Measurements from ENCODE around the gene C11orf24.
"Not testable (repeated sequence)": the region's sequence is repeated elsewhere in the genome, so short reads cannot be mapped to it uniquely, and the experiment has no call there.

C11orf24 gene

DNA sequence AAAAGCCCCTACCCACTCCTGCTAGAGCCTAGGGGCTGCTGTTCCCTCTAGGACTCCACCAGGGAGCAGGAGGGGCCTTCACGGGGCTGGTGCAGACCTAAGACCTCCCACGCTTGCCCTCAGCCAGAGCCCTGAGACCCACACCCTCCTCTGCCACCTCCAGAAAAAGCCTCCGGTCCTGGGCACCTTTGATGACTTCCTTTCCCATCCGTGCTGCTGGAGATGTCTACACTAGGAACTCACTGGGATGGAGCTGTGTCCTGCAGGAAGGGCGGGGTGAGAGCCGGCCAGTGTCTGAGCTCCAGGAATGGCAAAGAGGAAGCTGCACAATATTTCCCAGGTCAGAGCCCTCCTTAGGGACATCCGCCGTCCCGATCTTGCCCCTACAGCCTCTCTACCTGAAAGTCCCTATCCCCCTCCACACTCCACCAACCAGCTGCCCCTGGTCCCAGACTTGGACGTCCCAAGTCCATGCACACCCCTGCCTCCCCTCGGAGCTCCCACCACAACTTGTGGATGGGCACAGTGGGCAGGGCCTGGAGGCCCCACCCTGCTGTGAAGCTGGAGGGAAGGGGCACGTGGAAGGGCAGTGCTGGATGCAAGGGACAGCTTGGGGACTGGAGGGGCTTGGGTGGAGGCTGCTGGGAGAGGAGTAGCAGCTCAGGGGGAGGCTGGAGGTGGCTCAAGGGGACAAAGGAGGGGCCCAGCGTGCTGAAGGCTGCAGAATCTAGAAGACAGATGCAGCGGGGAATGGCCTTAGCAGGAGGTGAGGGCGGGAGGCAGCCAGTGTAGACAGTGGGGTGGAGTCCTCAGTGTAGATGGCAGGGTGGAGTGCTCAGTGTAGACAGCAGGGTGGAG, 27.1 kb upstream of the C11orf24 start:
- DNase-seq, result no peak

DNA sequence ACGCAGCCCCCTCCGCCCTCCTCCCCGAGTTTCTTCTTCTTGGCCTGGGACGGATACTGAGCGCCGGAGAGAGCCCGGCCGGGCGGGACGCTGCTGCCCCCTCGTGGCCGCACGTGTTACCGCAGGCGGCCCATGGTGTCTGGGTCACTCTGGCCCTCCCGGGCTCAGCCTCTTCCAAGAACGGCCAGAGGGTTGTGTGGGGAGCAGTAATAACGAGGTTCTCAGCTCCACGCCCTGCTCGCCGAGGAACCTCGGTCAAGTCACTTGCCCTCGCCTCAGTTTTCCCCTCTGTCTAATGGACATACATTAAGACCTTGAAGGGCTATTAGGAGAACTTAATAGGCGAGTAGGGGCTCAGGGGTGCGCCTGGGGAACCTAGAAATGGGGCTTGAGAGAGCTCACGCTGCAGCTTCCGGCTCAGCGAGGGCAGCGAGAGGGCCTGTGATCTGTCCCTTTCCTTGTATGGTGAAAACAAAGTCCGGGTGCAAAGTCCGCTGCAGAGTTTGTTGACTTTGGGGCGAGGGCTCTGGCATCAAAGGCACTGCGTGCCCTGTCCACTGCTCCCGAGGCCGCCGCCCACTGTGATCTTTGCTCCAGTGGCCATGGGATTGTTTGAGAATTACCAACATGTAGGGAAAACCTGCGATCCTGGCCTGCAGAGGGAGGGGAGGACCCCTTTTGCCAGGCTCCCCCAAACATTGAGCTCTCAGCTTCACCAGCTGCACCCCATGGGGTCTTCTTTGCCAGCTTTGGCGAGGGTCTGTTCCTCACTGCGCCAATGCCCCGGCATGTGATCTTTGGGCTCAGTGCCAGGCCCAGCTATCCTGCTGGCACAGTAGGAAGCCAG, 26.3 kb upstream of the C11orf24 start:
- DNase-seq, result peak; percentile 90

DNA sequence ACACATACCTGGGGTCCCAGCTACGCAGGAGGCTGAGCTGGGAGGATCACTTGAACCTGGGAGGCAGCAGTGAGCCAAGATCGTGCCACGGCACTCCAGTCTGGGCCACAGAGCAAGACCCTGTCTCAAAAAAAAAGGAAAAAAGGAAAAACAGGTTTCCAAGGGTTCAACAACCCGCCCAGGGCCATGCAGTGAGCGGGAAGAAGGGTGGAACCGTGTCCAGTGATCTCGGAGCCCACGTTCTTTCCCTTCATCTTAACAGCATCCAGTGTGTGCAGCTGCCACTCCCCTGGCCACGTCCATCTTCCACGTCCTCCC, 25.7 kb upstream of the C11orf24 start:
- no peak for DNase-seq

DNA sequence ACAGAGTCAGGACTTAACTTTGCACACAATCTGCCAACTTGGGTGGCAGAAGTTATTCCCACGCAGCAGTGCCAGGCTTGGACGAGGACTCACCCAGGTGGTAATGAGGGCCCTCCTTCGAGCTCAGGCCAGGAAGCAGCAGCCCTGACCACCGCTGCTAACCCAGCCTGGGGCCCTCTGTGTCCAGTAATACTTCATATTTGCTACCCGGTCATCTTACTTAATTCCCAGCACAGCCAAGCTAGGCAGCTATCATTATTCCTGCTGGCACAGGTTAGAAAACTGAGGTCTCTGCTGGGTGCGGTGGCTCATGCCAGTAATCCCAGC, 25.2 kb upstream of the C11orf24 start:
- DNase-seq, result no peak

DNA sequence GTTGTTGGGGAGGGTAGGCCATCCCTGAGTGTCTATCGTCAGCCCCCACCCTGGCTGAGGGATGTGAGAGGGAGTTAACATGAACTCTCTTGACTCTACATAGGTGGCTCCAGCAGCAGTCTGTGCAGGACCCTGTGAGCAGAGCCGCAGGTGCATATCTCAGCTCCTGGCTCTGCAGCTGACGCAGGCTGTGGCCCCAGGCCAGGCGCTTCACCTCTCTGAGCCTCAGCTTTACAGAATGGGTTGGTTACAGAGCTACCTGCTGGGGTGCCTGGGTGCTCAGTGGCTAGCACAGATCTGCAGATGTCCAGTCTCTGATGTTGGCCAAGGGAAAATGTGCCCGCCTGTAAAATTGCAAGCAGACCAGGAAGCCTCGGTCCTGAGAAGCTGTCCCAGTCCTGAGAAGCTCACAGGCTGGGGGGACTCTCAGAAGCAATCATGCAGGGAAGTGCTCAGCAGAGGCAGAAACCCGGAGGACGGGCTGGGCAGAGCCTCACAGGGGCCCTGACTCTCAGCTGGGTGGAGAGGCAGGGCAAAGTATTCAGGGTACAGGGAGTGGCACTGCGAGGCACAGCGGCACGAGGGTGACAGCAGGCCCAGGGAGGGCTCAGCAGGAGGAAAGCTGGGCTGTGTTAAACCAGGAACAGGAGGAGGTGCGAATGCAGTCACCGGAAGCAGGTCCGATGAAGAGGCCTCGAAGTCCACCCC, 24.7 kb upstream of the C11orf24 start:
- DNase-seq, result no peak

DNA sequence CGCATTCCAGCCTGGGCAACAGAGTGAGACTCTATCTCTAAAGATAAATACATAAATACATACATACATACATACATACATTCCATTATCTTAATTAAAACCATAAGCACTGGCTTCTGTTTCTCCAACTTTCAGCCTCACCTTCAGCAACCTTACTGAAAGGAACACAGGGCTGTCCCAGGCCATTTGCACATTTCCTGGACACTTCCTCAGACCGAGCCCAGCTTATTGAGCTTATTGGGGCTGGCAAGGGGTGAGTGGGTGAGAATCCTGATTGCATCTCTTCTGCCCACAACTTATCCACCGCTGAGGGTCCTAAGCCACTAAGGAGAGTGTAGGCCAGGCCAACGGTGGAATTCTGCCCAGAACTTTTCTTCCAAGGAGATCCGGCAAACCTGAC, 24.2 kb upstream of the C11orf24 start:
- DNase-seq, result no peak

DNA sequence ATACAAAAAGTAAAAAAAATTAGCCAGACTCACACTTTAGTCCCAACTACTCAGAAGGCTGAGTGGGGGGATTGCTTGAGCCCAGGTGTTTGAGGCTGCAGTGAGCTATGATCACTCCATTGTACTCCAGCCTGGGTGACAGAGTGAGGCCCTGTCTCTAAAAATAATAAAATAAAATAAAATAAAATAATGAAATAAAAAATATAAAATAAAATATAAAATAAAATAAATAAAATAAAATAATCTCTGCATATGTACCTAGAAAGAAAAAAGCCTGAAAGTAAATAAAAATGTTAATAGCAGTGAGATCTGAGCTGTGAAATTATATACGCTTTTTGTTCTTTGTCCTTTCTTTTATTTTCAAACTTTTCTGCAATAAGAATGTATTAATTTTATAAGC, 23.5 kb upstream of the C11orf24 start:
- DNase-seq, result no peak

DNA sequence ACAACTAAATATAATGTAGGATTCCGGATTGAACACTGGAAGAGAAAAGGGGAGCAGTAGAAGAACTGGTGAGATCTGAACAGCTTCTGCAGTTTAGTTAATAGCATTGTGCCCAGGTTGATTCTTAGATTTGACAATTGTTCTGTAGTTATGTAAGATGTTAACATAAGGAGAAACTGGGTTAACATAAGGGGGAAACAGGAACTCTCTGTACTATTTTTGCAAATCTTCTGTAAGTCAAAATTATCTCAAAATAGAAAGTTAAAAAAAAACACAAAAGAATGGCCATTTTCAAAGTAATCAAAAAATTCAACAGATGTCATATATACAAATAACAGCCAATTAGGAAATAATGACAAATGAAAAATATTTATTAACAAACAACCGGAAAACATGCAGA, 21.9 kb upstream of the C11orf24 start:
- DNase-seq, result no peak

DNA sequence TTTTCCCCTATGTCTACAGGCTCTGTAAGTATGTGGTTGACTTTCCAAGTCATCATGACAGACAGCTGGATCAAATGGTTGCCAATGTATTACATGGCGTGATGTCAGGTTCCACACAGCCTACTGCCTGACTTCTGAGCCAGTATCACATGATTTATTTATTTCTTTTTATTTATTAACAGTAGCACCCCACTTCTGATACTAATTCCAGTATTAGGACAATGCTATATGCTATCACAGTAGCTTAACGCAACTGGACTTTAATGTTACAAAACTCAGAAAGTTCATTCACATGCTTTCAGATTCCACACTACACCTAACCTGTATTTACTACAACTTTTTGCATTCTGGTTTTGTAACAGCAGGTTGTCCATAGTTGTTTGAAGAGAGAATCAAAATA, 17.7 kb upstream of the C11orf24 start:
- no peak for DNase-seq

DNA sequence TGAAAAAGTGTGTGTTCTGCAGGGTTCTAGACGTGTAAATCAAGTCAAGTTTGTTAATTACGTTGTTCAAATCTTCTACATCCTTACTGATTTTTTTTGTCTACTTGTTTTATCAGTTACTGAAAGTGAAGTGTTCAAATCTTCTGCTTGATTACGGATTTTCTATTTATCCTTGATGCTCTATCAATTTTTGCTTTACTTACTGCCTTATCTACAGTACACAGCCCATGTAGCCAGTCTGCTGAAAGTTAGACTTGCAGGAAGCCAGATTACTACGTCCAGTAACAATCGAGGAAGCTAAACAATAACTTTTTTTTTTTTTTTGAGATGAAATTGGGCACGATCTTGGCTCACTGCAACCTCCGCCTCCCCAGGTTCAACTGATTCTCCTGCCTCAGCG, 15.6 kb upstream of the C11orf24 start:
- DNase-seq, result no peak

DNA sequence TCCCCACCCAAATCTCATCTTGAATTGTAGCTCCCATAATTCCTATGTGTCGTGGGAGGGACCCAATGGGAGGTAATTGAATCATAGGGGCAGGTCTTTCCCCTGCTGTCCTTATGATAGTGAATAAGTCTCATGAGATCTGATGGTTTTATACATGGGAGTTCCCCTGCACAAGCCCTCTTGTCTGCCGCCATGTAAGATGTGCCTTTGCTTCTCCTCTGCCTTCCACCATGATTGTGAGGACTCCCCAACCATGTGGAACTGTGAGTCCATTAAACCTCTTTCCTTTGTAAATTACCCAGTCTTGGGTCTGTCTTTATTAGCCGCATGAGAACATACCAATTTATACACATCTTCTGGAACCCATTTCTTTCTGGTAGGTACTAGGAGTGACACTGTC, 12.8 kb upstream of the C11orf24 start:
- not testable (repeated sequence) for DNase-seq

DNA sequence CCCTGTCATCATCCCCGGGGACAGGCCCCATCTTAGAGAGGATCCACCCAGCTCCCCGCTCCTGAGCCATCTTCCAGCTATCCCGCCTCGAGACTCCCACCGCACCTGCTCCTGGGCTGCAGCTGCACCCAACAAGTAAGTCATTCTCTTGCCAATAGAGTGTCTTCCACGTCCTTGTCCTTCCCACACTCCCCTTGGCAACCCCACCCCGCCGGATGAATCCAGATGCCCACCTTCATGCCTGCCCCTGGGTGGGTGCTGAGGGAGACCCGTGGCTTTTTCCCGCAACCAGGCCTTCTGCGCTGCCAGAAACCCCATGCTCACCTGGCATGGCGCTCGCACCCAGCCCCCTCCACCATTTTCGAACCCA, 11.1 kb upstream of the C11orf24 start:
- no peak for DNase-seq

DNA sequence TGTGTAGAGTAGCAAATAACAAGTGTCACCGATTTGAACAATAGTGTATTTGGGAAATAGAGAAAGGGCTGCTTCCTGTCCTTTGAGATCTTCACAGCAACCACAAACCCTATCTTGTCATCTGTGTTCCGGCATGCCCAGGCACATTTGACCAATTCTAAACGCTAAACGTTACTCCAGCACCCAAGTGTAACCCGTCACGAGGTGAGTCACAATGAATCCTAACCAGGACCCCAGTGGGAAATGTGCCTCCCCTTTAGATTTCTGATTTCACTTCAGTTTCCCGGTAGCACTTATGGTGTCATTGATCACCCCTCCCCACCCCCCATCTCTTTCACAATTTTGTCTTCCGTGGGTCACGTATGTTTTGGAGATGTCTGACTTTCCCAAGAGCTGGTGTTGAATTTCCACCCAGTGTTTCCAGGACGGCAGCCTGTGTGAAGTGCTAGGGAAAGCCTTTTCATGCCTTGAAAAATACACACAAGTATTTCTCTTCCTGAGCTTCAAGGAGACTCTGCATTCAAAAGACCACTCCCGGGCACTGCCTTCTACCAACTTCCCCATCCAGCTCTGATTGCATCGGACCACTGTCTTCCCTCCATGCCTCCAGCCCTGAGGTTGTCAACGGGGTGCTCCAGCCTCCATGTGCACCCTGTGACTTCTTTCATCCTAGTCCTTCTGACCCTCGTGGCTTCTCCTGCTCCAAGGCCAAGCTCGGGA, 10.5 kb upstream of the C11orf24 start:
- no peak for DNase-seq

DNA sequence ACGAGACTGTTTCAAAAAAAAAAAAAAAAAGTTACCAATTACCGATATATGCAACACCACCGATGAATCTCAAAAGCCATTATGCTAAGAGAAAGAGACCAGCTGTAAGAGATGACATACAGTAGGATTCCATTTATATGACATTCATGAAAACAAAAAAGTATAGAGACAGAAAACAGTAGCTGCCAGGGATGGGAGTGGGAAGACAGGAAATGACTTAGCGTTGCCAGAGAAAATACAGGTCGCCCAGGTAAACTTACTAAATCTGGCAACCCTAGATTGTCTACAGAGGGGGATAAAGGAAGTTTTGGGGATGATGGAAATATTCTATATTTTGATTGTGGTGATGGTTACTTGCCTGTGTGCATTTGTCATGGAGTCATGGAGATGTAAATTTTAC, 7.9 kb upstream of the C11orf24 start:
- no peak for DNase-seq

DNA sequence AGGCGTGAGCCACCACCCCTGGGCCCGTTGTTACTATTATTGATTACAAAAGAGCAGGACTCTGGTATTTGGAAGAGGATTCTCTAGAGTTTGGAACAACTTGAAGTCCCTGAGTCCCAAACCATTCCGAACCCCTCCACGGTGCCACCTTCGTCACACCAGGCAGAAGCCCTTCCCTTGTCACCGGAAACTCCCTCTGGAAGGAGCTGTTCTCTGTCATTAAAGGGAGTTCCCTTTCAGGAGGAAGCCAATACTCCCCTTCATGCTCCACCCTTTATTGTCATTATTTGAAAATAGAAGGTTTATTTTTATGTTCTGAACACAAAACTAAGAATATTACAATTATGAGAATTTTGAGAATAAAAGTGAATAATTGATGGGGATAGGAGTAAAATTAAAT, 5.1 kb upstream of the C11orf24 start:
- no peak for DNase-seq

DNA sequence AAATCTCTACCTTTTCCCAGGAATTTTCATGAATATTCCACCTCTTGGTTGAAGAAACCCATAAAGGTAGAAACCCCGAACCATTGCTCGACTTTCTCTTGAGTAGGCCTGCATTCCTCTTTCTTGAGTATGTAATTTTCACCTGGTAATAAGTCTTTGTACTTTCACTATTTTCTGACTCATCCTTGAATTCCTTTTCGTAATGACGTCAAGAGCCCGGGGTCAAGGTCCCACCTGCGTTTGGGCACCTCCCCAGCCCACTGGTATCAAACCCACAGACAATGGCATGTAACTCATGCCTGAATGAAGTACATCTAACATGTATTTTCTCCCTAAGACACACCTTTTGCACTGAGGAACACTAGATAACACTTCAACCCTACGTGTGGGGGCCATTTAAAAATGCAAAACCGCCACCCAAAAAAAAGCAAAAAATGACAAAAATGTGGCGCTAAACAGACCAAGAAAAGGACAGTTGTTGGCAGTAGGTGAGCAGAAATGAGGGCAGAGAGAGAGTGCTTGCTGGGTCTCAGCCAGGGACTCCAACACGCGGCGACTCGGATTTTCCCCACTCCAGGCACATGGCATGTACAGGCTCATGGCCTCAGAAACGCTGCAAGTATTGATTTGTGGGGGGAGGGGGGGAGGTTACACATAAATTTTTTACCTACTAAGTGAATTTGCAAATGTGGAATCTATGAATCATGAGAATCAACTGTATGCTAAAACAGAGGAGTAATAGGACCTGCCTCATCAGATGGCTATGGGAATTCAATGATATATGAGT, 4.1 kb upstream of the C11orf24 start:
- DNase-seq, result no peak

DNA sequence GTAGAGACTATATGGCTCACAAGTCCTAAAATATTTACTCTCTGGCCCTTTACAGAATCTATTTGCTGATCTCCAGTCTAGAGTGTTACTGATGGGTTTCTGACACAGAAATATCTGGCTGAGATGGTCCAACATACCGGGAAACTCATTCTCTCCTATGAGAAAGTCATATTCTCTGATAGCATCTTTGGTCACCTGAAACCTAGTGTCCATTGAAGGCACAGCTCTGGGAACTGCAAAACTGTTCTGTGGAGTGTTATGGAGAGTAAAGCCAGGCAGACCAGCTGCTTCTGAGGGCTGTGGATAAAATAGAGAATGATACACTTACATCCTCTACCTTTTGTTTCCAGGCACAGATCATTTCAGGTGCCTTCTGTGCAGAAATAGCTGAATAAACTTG, 2.5 kb upstream of the C11orf24 start:
- no peak for DNase-seq

DNA sequence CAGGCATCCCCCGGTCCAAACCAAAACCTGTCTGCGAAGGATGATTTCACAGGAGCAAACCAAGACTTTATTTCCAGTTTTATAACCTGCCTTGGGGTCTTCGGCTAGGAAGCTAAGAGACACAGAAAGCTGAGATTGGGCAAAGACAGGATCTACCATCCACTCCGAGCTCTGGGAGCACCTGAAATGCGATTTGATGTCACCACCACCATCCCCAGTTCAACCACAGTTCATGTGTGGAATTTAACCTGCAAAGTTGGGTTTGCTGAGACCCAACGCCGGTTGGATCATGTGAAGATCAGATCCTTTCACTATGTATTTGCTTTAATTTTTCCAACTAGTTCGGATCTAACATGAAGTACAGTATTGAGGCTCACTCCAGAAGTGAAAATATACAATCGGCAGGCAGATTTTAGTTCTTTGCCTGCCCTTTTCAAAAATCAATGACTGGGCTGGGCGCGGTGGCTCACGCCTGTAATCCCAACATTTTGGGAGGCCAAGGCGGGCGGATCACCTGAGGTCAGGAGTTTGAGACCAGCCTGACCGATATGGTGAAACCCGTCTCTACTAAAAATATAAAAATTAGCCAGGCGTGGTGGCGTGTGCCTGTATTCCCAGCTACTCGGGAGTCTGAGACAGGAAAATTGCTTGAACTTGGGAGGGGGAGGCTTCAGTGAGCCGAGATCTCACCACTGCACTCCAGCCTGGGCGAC, 1.4 kb upstream of the C11orf24 start:
- DNase-seq, result no peak

DNA sequence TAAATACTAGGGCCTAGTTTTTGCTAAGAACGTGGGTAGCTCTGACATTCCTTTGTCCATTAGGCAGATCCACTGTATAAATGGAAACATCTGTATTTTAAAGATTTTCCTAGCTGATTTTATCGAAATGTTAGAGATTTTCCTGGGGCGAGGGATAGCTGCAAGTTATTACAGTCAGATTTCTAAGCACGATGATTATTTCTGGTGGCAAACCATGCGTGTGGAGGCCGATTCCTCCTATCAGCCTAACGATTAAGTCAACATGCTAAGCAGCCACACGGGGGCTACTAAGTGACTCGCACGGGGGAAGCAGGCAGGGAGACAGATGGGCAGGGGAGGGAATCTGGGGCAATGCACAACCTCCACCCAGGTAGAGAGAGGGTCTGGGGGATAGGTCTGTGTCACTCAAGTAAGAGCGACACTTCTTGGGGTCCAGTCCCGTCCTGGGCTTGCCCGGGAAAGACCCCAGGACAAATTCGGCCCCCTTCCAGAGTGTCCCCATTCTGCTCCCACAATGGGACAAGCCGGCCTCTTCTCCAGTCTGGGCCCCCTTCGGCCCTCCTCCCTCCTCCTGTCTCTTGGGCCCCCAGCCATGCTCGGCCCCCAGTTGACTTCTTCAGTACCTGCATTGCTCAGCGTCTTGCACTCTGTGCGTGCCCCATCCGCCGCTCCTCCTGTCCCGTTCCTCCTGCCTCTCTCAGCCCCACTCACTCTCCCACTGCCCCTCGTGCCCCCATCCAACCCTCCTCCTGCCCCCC, 571 bp downstream of the C11orf24 start:
- DNase-seq, result peak; percentile 77

DNA sequence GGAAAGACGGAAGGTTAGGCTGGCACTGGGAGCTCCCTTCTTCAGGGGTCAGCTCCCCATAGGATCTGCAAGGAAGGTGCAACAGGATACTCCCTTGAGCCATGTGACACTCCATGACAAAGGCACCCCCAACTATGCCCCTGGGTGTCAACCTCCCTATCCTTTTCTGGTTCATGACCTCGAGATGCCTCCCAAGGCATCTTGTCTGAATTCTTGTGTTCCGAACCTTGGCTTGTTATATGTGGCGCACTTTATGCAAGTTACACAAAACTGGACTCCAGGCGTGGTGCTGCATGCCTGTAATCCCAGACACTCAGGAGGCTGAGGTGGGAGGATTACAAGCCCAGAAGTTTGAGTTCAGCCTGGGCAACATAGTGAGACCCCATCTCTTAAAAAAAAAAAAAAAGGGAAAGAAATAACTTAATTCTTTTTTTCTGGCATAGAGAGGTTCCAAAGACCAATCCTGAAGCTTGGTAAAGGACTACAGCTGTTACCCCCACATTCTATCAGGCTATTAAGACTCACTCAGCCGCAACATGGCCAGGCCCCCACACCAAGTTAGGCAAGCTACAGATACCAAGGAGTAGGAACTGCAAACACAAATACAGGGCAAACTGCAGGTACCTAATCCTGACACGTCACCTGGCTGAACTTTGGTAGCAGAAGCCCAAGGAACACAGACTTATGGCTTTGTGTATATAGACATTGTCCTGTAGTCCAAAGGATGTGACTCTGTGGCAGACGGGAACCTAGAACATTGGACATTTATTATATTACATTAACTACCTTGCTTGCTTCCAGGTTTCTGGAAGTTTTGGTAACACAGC, 1.4 kb downstream of the C11orf24 start:
- no peak for DNase-seq

Measured in femur (tissue), 1 donor.